Measurements from ENCODE around the gene EML1.

Gene EML1

GRCh38 chr14:99910337-99911309, 117.4 kb downstream of the EML1 start:
- DNase-seq: no peak

- no peak for DNase-seq
Measured at GRCh38 chr14:99915305-99916090, 122.3 kb downstream of the EML1 start.

GRCh38 chr14:99916091-99916383, 122.8 kb downstream of the EML1 start:
- DNase-seq: no peak

- DNase-seq: no peak
Measured at GRCh38 chr14:99918781-99919180, 125.6 kb downstream of the EML1 start.

- DNase-seq: no peak
Measured at GRCh38 chr14:99921425-99921824, 128.2 kb downstream of the EML1 start.

GRCh38 chr14:99924379-99924778, 131.2 kb downstream of the EML1 start:
- DNase-seq: no peak

- no peak for DNase-seq
Measured at GRCh38 chr14:99925471-99925870, 132.3 kb downstream of the EML1 start.

GRCh38 chr14:99928963-99929362, 135.8 kb downstream of the EML1 start:
- DNase-seq: peak; percentile 84

GRCh38 chr14:99929601-99930000, 136.4 kb downstream of the EML1 start:
- DNase-seq: no peak

- DNase-seq: peak; percentile 23
Measured at GRCh38 chr14:99930420-99931274, 137.4 kb downstream of the EML1 start.

- no peak for DNase-seq
Measured at GRCh38 chr14:99931308-99931707, 138.1 kb downstream of the EML1 start.

- no peak for DNase-seq
Measured at GRCh38 chr14:99936056-99936455, 142.8 kb downstream of the EML1 start.

- no peak for DNase-seq
Measured at GRCh38 chr14:99936738-99937474, 143.7 kb downstream of the EML1 start.

- no peak for DNase-seq
Measured at GRCh38 chr14:99937475-99938244, 144.4 kb downstream of the EML1 start.

GRCh38 chr14:99938376-99938775, 145.2 kb downstream of the EML1 start:
- no peak for DNase-seq

- DNase-seq: no peak
Measured at GRCh38 chr14:99938896-99939295, 145.7 kb downstream of the EML1 start.

- DNase-seq: no peak
Measured at GRCh38 chr14:99939421-99939820, 146.2 kb downstream of the EML1 start.

GRCh38 chr14:99940064-99940463, 146.9 kb downstream of the EML1 start:
- DNase-seq: no peak

GRCh38 chr14:99941211-99941610, 148.0 kb downstream of the EML1 start:
- DNase-seq: no peak

- no peak for DNase-seq
Measured at GRCh38 chr14:99943620-99944019, 150.4 kb downstream of the EML1 start.

GRCh38 chr14:99944241-99944651, 151.0 kb downstream of the EML1 start:
- DNase-seq: no peak
